Measurements from ENCODE around the gene NOS1AP. TPM values are rescaled to one million over a fixed set of nuclear protein-coding genes. Genes with fewer than 3 reads are reported as not detected.

NOS1AP gene
- total RNA-seq, 1 experiment from 2014 or later: 14.7 TPM

GRCh38 chr1:162165528-162165927, 96.0 kb downstream of the NOS1AP start:
- Mint-ChIP-seq H3K36me3 (peaks cover 2% of the 10 kb centered on the region; the same call in 1 of the 2 replicates), H3K4me3 (no peak overlapping the region), H3K9me3 (peaks cover 10% of the 10 kb centered on the region), H3K27me3 (ENCODE audit: low read depth) (no peaks in the 10 kb centered on the region), H3K27ac (no peak overlapping the region), H3K4me1 (peaks cover 43% of the 10 kb centered on the region)
- CTCF ChIA-PET: no interaction called here
- DNase-seq (ENCODE audit: low spot score): no peak
- POLR2A ChIA-PET: no interaction called here
- no peak for ATAC-seq
- TF ChIP-seq HMGA2 (CRISPR knock-in tag; IDR thresholded peaks at IDR 0.05): no peak
- no peak for TF ChIP-seq ZNF512 (CRISPR knock-in tag; IDR thresholded peaks at IDR 0.05; ENCODE audit: borderline replicate concordance)
- no peak for TF ChIP-seq NFE2L1 (CRISPR knock-in tag; IDR thresholded peaks at IDR 0.05)
- TF ChIP-seq SMAD3 (CRISPR knock-in tag; IDR thresholded peaks at IDR 0.05; ENCODE audit: borderline replicate concordance): no peak
- TF ChIP-seq USF2 (CRISPR knock-in tag; IDR thresholded peaks at IDR 0.05): no peak
- TF ChIP-seq PRDM15 (CRISPR knock-in tag; IDR thresholded peaks at IDR 0.05): no peak
- no peak for TF ChIP-seq AFF4 (CRISPR knock-in tag; IDR thresholded peaks at IDR 0.05; ENCODE audit: borderline replicate concordance)
- no peak for TF ChIP-seq HMGXB4 (CRISPR knock-in tag; IDR thresholded peaks at IDR 0.05)
- no peak for TF ChIP-seq MAX (CRISPR knock-in tag; IDR thresholded peaks at IDR 0.05)
- TF ChIP-seq NFATC4 (CRISPR knock-in tag; IDR thresholded peaks at IDR 0.05): no peak
- TF ChIP-seq TEAD1 (CRISPR knock-in tag; IDR thresholded peaks at IDR 0.05): no peak
- TF ChIP-seq ZNF425 (CRISPR knock-in tag; conservative IDR thresholded peaks at IDR 0.05): no peak
- TF ChIP-seq ZNF532 (CRISPR knock-in tag; IDR thresholded peaks at IDR 0.05; ENCODE audit: borderline replicate concordance): no peak
- TF ChIP-seq CREM (CRISPR knock-in tag; IDR thresholded peaks at IDR 0.05): no peak
- TF ChIP-seq TP53 (CRISPR knock-in tag; IDR thresholded peaks at IDR 0.05): no peak
- no peak for TF ChIP-seq ERG (CRISPR knock-in tag; IDR thresholded peaks at IDR 0.05)
- TF ChIP-seq GABPB1 (CRISPR knock-in tag; IDR thresholded peaks at IDR 0.05): no peak
- TF ChIP-seq NR1H2 (CRISPR knock-in tag; IDR thresholded peaks at IDR 0.05): no peak

All from WTC11 (cell line).